GM12865 (cell line): Measurements from ENCODE around the gene PRM1.

Experiments
- DNase-seq: peaks from one replicate; pipeline ENCODE4 v3.0.0; 2010; ENCODE audit warnings: low read depth
- H3K4me3 ChIP-seq: 2 replicates; pipeline ENCODE4 v1.5.1; 2011; ENCODE audit warnings: mild to moderate bottlenecking, low read depth, low read length, control low read depth
- CTCF ChIP-seq: IDR thresholded peaks from 2 replicates; pipeline ENCODE4 v1.5.1; 2011; ENCODE audit warnings: low read length, control low read depth, low read depth, inconsistent platforms; ENCODE audit not compliant: insufficient read depth; ENCODE audit errors: missing control alignments

PRM1 gene

GRCh38 chr16:11307639-11308492 is 26.7 kb upstream of the PRM1 start:
- no peak for TF ChIP-seq CTCF
- DNase-seq: no peak
- H3K4me3 ChIP-seq: no peak overlapping the region

- DNase-seq: peak; percentile 76
- H3K4me3 ChIP-seq: no peak overlapping the region
- no peak for TF ChIP-seq CTCF
Observed at GRCh38 chr16:11306997-11307638, 26.0 kb upstream of the PRM1 start.

- TF ChIP-seq CTCF: no peak
- DNase-seq: no peak
- H3K4me3 ChIP-seq: no peak overlapping the region
Observed at GRCh38 chr16:11306381-11306780, 25.3 kb upstream of the PRM1 start.

GRCh38 chr16:11303405-11304138 is 22.4 kb upstream of the PRM1 start:
- no peak overlapping the region for H3K4me3 ChIP-seq
- DNase-seq: no peak

GRCh38 chr16:11302977-11303376 is 21.8 kb upstream of the PRM1 start:
- H3K4me3 ChIP-seq: no peak overlapping the region
- TF ChIP-seq CTCF: no peak
- DNase-seq: no peak

More at GRCh38 chr16:11303405-11304138, 22.4 kb upstream of the PRM1 start:
- no peak for TF ChIP-seq CTCF

- no peak overlapping the region for H3K4me3 ChIP-seq
- TF ChIP-seq CTCF: no peak
- no peak for DNase-seq
Observed at GRCh38 chr16:11301645-11302501, 20.7 kb upstream of the PRM1 start.
